OCI-LY1 (cell line): Measurements from ENCODE around the gene DBNDD1.
"Not testable (repeated sequence)": the region's sequence is repeated elsewhere in the genome, so short reads cannot be mapped to it uniquely, and the experiment has no call there.

ENCODE experiments used
- H2AFZ ChIP-seq: fragments of 200-600 bp; sonication (generic), shearing (Covaris generic); 2 replicates; pipeline ENCODE4 v1.6.0; 2014; ENCODE audit warnings: antibody characterized with exemption, mild to moderate bottlenecking, low read length
- H3F3A ChIP-seq: fragments of 200-600 bp; sonication (generic), shearing (Covaris generic); 2 replicates; pipeline ENCODE4 v1.6.0; 2014; ENCODE audit warnings: mild to moderate bottlenecking, antibody characterized with exemption, low read length, moderate library complexity; ENCODE audit not compliant: insufficient read depth
- H3K27ac ChIP-seq: fragments of 200-600 bp; sonication (generic); 2 replicates; pipeline ENCODE4 v1.5.1; 2014; ENCODE audit warnings: low read length, mixed run types, mild to moderate bottlenecking, low read depth; ENCODE audit not compliant: poor library complexity, severe bottlenecking
- H3K27me3 ChIP-seq: fragments of 200-600 bp; sonication (generic); 2 replicates; pipeline ENCODE4 v1.6.0; 2014; ENCODE audit warnings: antibody characterized with exemption, mild to moderate bottlenecking, low read length, moderate library complexity; ENCODE audit not compliant: insufficient read depth
- H3K36me3 ChIP-seq: fragments of 200-600 bp; sonication (generic); 2 replicates; pipeline ENCODE4 v1.6.1; 2014; ENCODE audit warnings: mild to moderate bottlenecking, antibody characterized with exemption, low read length, moderate library complexity, mixed read lengths; ENCODE audit not compliant: insufficient read depth
- H3K4me1 ChIP-seq: fragments of 200-600 bp; sonication (generic); 2 replicates; pipeline ENCODE4 v1.5.1; 2014; ENCODE audit warnings: mild to moderate bottlenecking, low read length, moderate library complexity; ENCODE audit not compliant: insufficient read depth, severe bottlenecking
- H3K4me2 ChIP-seq: fragments of 200-600 bp; sonication (generic), shearing (Covaris generic); 2 replicates; pipeline ENCODE4 v1.6.1; 2014; ENCODE audit warnings: low read length
- H3K4me3 ChIP-seq: fragments of 200-600 bp; sonication (generic); 2 replicates; pipeline ENCODE4 v1.5.1; 2014; ENCODE audit warnings: low read length, low read depth, mild to moderate bottlenecking, mixed read lengths; ENCODE audit not compliant: poor library complexity, severe bottlenecking
- H3K79me2 ChIP-seq: fragments of 200-600 bp; shearing (Covaris generic); 2 replicates; pipeline ENCODE4 v1.6.1; 2016; ENCODE audit warnings: mixed run types, low read length, mixed read lengths; ENCODE audit not compliant: insufficient read depth
- H3K9ac ChIP-seq: fragments of 200-600 bp; sonication (generic), shearing (Covaris generic); 2 replicates; pipeline ENCODE4 v1.6.1; 2014; ENCODE audit warnings: mild to moderate bottlenecking, low read length, mixed read lengths
- H3K9me2 ChIP-seq: fragments of 200-600 bp; sonication (generic), shearing (Covaris generic); 2 replicates; pipeline ENCODE4 v1.6.1; 2014; ENCODE audit warnings: low read depth, mild to moderate bottlenecking, low read length, mixed read lengths
- H3K9me3 ChIP-seq: fragments of 200-600 bp; shearing (Covaris generic); 2 replicates; pipeline ENCODE4 v1.6.1; 2014; ENCODE audit warnings: low read length, mixed read lengths
- H4K20me1 ChIP-seq: fragments of 200-600 bp; sonication (generic), shearing (Covaris generic); 2 replicates; pipeline ENCODE4 v1.6.0; 2016; ENCODE audit warnings: mild to moderate bottlenecking, low read length; ENCODE audit not compliant: insufficient read depth
- CTCF ChIP-seq: fragments of 200-600 bp; sonication (generic), shearing (Covaris generic); IDR thresholded peaks from 2 replicates; pipeline ENCODE4 v1.5.1; 2017; ENCODE audit warnings: mild to moderate bottlenecking, antibody characterized with exemption, low read length, moderate library complexity, mixed read lengths
- EZH2 ChIP-seq: fragments of 200-600 bp; sonication (generic), shearing (Covaris generic); IDR thresholded peaks from 2 replicates; pipeline ENCODE4 v1.8.0; 2017; ENCODE audit warnings: borderline replicate concordance, mixed run types, mild to moderate bottlenecking, antibody characterized with exemption, low read length, moderate library complexity, mixed read lengths

Gene DBNDD1

GRCh38 chr16:90018652-90019542 lies at the start of gene DBNDD1:
Gene DBNDD1, minus strand, starts transcription at chr16:90019456. Its CDS starts 115 bp downstream, at chr16:90019341.
- H3F3A ChIP-seq, result peaks cover 7% of the 10 kb centered on the region; the same call in 1 of the 2 replicates
- H3K4me1 ChIP-seq, result peaks cover 28% of the 10 kb centered on the region
- no peaks in the 10 kb centered on the region for H3K9me3 ChIP-seq
- H3K79me2 ChIP-seq, result no peaks in the 10 kb centered on the region
- H2AFZ ChIP-seq, result no peak within 1 kb of the TSS
- TF ChIP-seq CTCF (no peak), EZH2 (no peak)
- peak within 1 kb of the TSS; percentile 61 for H3K4me3 ChIP-seq
- no peaks in the 10 kb centered on the region; the same call in 1 of the 2 replicates for H3K36me3 ChIP-seq
- H3K4me2 ChIP-seq, result peak within 1 kb of the TSS; percentile 64
- peak within 1 kb of the TSS; percentile 46 for H3K9ac ChIP-seq
- H4K20me1 ChIP-seq, result no peaks in the 10 kb centered on the region
- H3K27ac ChIP-seq, result no peak within 1 kb of the TSS
- peaks cover 11% of the 10 kb centered on the region; the same call in 1 of the 2 replicates for H3K27me3 ChIP-seq
- no peaks in the 10 kb centered on the region for H3K9me2 ChIP-seq

GRCh38 chr16:90061437-90061836 lies 42.2 kb upstream of the DBNDD1 start:
- Histone ChIP-seq H3K9me3 (no peaks in the 10 kb centered on the region), H3K9ac (no peak overlapping the region), H3F3A (no peaks in the 10 kb centered on the region), H2AFZ (no peak overlapping the region), H3K4me3 (no peak overlapping the region), H3K4me1 (no peaks in the 10 kb centered on the region), H3K27me3 (peaks cover 3% of the 10 kb centered on the region; the same call in 1 of the 2 replicates), H3K9me2 (no peaks in the 10 kb centered on the region), H3K36me3 (no peaks in the 10 kb centered on the region; the same call in 1 of the 2 replicates), H4K20me1 (no peaks in the 10 kb centered on the region), H3K79me2 (no peaks in the 10 kb centered on the region), H3K27ac (no peak overlapping the region), H3K4me2 (no peak overlapping the region)
- TF ChIP-seq CTCF, result no peak
- TF ChIP-seq EZH2, result no peak

- Histone ChIP-seq H3K27me3 (peaks cover 6% of the 10 kb centered on the region; the same call in 1 of the 2 replicates), H3F3A (no peaks in the 10 kb centered on the region), H3K9me2 (no peaks in the 10 kb centered on the region), H3K4me1 (no peaks in the 10 kb centered on the region), H3K27ac (no peak overlapping the region), H3K4me3 (no peak overlapping the region), H2AFZ (no peak overlapping the region), H3K9me3 (peaks cover 13% of the 10 kb centered on the region; the same call in 1 of the 2 replicates), H3K36me3 (no peaks in the 10 kb centered on the region; the same call in 1 of the 2 replicates), H3K79me2 (no peaks in the 10 kb centered on the region), H3K9ac (no peak overlapping the region), H3K4me2 (no peak overlapping the region), H4K20me1 (no peaks in the 10 kb centered on the region)
- TF ChIP-seq EZH2 (no peak), CTCF (no peak)
Measured at GRCh38 chr16:90057738-90058173, 38.5 kb upstream of the DBNDD1 start.

GRCh38 chr16:90056521-90056920 lies 37.3 kb upstream of the DBNDD1 start:
- not testable (repeated sequence) for H3K27ac ChIP-seq, H3K36me3 ChIP-seq, H4K20me1 ChIP-seq, H3F3A ChIP-seq, H3K4me3 ChIP-seq, H3K27me3 ChIP-seq, H2AFZ ChIP-seq, H3K79me2 ChIP-seq, H3K9ac ChIP-seq, H3K9me2 ChIP-seq, H3K4me2 ChIP-seq, H3K4me1 ChIP-seq
- H3K9me3 ChIP-seq, result peaks cover 13% of the 10 kb centered on the region; the same call in 1 of the 2 replicates
